H1 (cell line): ENCODE data around the gene ZAR1L. TPM values are rescaled to one million over a fixed set of nuclear protein-coding genes. Genes with fewer than 3 reads are reported as not detected.

Source experiments
- FOSL1 ChIP-seq: IDR thresholded peaks from 2 replicates; pipeline ENCODE4 v1.6.1; 2011; ENCODE audit warnings: mild to moderate bottlenecking, low read depth, low read length, moderate library complexity; ENCODE audit not compliant: insufficient read depth
- SP4 ChIP-seq: IDR thresholded peaks from 2 replicates; pipeline ENCODE4 v1.6.1; 2012; ENCODE audit warnings: low read length, inconsistent platforms
- ZNF274 ChIP-seq: IDR thresholded peaks from 2 replicates; pipeline ENCODE4 v1.7.0; 2012; ENCODE audit warnings: low read length, borderline replicate concordance; ENCODE audit errors: extremely low read depth
- polyA plus RNA-seq, 7 experiments: library from polyadenylated mRNA; depleted of rRNA in 3 of 7; stranded (reverse) in 5 of 7; unstranded in 2 of 7; fragments of >200 nt in 5 of 7; fragments of 200-250 nt in 2 of 7; gene quantifications; 1 replicate in 5 of 7; 2 replicates in 1 of 7; 4 replicates in 1 of 7; pipeline versions ENCODE4 v1.2.1 to v1.2.3, GENCODE V29; 2011 to 2013; ENCODE audit warnings: missing spikeins in 2 of 7, mixed read lengths in 2 of 7
- total RNA-seq: library from RNA; stranded (reverse); fragmentation: NEBNext Ultra II Directional; extraction: Animal tissue kit (Norgen Biotek cat#: 25700); gene quantifications from 2 replicates; pipeline ENCODE4 v1.2.1, GENCODE V29; 2021
- TF ChIP-seq, protein P1 (sequence below): IDR thresholded peaks from 2 replicates; pipeline ENCODE4 v1.6.1; 2012; ENCODE audit warnings: low read length, inconsistent platforms

Gene ZAR1L
- total and polyA plus RNA-seq, 2 of the 8 experiments (the other 6 are each of a cell fraction or from before 2014, with no cell fraction given) = 0.19 to 0.30 TPM

GRCh38 chr13:32316501-32316900, 1.3 kb upstream of the ZAR1L start (continued):
- TF ChIP-seq, protein P1, sequence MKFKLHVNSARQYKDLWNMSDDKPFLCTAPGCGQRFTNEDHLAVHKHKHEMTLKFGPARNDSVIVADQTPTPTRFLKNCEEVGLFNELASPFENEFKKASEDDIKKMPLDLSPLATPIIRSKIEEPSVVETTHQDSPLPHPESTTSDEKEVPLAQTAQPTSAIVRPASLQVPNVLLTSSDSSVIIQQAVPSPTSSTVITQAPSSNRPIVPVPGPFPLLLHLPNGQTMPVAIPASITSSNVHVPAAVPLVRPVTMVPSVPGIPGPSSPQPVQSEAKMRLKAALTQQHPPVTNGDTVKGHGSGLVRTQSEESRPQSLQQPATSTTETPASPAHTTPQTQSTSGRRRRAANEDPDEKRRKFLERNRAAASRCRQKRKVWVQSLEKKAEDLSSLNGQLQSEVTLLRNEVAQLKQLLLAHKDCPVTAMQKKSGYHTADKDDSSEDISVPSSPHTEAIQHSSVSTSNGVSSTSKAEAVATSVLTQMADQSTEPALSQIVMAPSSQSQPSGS = no peak
- TF ChIP-seq ZNF274 (no peak), SP4 (no peak), FOSL1 (no peak)
